ENCODE results near the gene OR4D5.
A peak's percentile ranks its signal among the peaks of the same experiment; 100 is the strongest.

Gene OR4D5

DNA sequence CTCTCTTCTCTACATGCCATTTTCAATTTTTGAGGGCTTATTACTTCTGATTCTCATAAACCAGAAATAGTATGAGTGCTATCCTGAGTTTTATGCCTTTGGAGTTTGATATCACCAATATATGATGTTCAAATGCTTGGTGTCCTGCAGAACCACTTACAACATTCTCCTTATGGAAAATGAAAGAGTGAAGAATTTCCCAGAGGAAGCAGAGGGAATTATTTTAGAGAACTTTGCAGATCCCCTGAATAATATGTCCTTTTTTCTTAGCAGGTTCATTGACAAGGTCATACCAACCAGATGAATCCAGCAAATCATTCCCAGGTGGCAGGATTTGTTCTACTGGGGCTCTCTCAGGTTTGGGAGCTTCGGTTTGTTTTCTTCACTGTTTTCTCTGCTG, at the start of gene OR4D5:
OR4D5 (plus strand) TSS at position 301 of the 400 bp plus-strand sequence; CDS start at position 301, 0 bp downstream.
- DNase-seq (ENCODE audit: low spot score) = no peak

DNA sequence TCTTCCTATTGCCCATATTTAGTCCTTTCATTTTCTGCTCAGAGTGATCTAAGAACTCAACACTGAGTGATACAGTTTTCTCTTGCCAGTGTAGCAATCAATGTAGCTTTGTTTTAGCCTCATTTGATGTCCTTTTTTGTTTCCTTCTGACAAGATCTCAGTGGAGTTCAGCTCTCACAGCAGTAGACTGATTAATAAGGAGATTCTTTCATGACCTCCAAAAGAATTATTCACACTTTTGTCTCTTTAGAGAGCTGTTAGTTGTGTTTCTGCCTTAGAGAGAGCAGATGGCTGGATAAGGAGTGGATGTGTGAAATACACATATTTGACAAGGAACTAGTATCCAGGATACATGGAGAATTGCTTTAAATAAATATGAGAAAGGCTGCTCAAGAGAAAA, 47.4 kb upstream of the OR4D5 start:
- no peak for DNase-seq (ENCODE audit: low spot score)

DNA sequence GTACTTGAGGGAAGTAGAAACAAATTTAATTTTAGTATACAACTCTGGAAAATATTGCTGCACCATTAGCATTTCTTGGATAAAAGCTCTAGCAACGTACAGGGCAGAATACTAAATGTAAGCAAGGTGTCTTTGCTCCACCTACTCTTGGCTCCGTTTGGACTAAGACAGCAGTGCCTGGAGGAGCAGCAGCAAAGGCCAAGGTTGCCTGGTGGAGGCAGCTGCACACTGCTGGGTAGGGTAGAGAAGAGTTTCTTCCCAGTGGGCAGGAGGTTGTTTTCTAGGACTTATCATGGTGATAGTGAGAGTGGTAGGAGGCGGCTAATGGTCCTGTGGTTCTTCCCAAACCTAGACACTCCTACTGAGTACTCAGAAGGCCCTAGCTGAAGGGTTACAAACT, 39.6 kb upstream of the OR4D5 start:
- DNase-seq (ENCODE audit: low spot score) = no peak

DNA sequence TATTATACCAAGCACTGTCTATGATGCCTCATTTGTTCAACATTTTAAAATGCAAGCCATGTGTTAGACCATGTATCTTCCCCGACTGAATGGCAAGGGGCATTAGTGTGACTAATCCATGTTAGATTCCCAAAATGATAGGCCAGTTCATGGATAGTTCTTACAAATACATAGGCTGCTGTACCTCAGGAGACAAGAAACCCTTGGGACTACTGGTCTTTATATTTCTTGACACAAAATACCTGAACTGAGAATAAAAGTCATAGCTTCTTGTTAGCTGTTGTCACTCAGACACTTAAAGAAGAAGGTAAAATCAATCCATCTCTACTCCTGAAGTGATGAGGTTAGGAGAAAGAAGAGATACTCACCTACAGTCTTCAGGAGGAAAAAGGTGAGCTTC, 37.5 kb upstream of the OR4D5 start, which contains the start of gene OR8D4:
OR8D4 (plus strand) TSS at position 301 of the 400 bp plus-strand sequence. CDS start 4,265 bp downstream, outside the sequence.
- no peak for DNase-seq (ENCODE audit: low spot score)

DNA sequence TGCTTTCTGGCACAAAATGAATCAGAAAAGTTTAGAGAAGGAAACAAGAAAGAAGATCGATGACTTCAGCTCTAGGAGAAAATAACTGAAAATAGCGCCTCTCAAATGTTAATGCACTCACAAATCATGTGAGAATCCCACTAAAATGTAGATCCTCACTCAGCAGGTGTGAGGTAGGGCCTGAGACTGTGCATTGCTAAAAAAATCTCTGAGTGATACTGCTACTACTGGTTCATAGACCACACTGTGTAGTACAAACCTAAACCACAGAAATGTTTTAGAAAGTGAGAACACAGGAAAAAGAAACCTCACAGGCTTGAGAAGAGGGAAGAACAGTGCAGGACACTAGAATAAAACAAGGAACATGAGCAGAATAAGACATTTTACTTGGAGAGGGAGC, 35.5 kb upstream of the OR4D5 start:
- DNase-seq (ENCODE audit: low spot score) = peak; percentile 11

DNA sequence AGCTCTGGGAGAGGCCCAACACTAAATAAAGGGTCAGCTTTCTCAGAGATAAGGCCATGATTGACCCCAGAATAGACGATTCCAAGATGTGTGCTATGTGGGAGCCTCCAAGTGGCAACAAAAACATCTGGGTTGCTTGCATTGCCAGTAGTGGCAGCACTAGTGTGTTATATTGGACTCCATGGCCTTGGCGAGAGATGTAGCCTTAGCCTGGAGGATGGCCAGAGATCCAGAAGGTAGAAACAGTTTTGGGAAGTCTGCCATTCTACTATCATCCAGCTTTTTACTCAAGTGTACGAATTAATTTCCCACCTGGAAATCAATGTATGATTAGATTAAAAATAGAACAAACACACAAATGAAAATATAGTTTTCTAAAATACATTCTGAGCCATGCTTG, 34.5 kb upstream of the OR4D5 start:
- DNase-seq (ENCODE audit: low spot score) = no peak

DNA sequence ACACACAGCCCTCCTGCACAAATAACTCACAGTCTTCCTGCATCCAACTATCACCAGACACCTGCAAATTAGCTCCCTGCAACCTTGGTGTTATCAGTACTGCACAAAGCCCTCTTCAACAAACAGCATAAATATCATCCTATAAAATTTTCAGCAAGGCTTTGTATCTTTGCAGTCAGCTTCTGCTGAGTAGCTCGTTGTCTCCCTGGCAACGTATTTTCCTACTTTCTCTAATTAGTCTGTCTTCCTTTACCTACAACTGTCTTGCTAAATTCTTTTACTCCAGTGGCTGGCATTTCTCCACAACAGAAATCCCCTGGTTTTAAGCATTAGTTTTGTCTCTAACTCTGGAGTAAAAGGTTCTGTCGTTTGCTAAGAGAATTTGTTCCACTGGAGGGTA, 33.6 kb upstream of the OR4D5 start:
- no peak for DNase-seq (ENCODE audit: low spot score)

DNA sequence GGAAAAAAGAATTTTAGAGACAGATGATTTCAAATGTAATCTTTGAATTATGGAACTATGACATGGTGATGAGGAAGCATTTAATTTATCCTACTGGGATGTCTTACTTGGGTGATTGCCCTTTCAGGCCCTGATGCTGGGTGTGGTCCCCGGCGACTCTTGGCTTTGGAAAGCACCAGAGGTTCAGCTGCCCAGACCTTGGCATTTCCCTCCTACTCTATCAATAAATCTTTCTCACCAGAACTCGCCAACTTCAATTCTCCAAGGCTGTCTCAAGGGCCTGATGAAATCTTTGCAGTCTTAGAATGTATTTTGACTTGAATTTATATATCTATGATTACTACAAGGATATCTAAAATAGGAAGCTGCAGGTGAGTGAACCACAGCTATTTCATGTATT, 18.5 kb upstream of the OR4D5 start:
- no peak for DNase-seq (ENCODE audit: low spot score)

DNA sequence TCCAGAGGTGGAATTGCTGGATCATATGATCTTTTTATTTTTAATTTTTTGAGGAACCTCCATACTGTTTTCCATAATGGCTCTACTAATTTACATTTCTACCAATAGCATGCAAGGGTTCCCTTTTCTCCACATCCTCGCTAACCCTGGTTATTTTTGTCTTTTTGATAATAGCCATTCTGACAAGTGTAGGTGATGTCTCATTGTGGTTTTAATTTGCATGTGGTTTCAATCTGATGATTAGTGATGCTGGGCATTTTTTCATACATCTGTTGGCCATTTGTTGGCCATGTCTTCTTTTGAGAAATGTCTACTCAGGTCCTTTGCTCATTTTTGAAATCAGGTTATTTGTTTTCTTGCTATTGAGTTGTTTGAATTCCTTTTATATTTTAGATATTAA, 15.4 kb upstream of the OR4D5 start:
- no peak for DNase-seq (ENCODE audit: low spot score)

DNA sequence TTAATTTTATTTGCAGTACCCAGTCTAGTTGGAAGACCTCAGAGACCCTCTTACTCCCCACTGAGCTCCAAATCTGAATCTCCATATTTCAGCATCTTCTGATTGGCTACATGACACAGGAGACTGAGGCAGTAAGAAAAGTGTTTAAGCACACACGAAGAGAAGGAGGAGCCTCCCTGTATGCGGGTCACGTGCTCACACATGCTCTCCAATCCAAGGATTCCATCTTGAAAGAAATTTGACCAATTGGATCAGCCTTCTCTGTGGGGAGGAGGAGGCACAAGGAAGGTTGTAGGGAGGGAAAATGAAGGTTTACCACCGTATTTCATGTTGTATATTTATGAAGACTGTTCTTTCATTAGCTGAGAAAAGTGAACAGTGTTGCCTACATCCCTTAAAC, 3.0 kb downstream of the OR4D5 start:
- no peak for DNase-seq (ENCODE audit: low spot score)

DNA sequence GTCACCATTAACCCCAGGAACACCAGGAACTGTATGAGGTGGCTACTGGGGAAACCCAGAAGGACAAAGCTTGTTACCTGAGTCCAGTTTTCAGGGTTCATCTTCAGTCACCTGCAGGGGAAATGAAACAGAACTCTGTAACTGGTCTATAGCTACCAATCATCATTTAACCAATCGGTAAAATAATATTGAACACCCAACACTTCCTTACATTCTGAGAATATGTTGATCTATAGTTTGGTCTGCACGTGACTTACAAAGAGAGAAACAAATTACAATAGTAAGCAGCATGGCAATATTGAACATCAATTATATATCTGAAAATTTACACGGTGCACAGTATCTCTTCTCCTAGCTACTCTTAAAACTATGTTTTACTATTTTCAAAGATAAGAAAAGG, 4.3 kb downstream of the OR4D5 start, which contains the start of gene OR6T1:
OR6T1 (minus strand) TSS at position 101 of the 400 bp plus-strand sequence; CDS start at position 101, 0 bp downstream.
- DNase-seq (ENCODE audit: low spot score) = no peak

DNA sequence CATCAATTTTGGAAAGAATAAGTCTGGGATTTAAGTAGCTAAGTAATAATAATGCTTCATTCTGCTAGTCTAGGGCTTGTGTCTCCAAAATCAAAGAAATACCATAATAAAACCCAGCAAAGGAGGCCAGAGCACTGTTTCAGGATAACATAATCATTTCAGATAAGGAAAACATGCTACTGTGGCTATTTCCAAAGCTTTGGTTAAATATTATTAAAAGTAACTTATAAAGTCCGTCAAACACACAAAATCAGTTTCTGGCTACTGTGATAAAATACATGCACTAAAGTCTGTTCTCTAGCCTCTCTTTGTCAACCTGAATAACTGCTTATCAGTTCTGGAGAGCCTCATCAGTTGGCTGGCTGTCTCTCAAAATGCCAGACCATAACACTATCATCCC, 5.7 kb downstream of the OR4D5 start:
- DNase-seq (ENCODE audit: low spot score) = no peak

DNA sequence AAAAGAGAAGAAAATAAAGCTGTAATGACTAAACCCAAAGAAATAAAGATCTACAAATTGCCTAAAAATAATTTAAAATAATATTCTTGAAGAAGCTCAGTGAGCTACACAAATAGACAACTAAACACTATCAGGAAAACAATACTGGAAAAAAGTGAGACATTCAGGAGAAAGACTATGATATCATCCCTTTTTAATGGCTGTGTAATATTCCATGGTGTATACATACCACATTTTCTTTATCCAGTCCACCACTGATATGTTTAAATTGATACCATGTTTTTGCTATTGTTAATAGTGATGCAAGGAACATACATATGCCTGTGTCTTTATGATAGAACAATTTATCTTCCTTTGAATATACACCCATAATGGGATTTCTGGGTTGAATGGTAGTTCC, 17.3 kb downstream of the OR4D5 start:
- no peak for DNase-seq (ENCODE audit: low spot score)

DNA sequence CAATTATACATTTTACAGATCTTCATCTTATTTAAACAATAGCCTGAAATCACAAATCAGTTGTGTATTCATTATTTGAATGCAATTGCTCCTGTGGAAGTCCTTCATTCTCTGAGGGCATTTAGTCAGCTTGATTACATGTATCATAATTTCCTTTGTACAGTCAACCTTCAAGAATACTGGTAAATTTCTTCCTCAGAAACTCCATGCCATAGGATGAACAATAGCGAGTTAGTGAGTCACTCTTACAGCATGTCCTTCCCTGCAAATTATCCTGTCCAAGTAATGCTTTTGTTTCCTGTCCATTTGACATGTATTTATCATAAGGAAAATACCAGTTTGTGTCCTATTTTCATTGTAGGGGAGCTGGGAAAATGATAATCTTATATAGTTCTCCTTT, 34.4 kb downstream of the OR4D5 start:
- DNase-seq (ENCODE audit: low spot score) = no peak

DNA sequence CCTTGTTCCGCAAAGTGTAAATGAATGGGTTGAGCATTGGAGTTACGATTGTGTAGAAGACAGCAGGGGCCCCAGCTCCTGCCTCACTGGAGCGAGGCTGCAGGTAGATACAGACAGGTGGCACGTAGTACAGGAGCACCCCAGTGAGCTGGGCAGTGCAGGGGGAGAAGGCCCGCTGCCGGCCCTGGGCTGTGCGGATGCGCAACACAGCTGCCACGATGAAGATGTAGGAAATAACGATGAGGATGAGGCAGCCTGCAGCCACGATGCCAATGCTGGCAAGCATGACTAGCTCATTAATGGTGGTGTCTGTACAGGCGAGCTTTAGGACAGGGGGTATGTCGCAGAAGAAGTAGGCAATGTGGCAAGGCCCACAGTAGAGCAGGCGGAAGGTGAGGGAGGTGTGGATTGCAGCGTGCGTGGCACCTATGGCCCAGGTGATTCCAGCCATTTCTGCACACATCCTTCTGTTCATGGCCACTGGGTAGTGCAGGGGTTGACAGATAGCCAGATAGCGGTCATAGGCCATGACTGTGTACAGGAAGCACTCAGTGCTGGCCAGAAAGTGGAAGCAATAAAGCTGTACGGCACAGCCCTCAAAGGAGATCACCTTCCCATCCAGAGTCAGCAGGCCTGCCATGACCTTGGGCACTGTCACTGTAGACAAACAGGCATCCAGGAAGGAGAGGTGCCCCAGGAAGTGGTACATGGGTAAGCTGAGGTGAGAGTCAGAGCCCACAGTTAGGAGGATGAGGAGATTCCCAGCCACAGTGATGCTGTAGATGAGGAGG, 37.5 kb downstream of the OR4D5 start:
- no peak for DNase-seq (ENCODE audit: low spot score)

DNA sequence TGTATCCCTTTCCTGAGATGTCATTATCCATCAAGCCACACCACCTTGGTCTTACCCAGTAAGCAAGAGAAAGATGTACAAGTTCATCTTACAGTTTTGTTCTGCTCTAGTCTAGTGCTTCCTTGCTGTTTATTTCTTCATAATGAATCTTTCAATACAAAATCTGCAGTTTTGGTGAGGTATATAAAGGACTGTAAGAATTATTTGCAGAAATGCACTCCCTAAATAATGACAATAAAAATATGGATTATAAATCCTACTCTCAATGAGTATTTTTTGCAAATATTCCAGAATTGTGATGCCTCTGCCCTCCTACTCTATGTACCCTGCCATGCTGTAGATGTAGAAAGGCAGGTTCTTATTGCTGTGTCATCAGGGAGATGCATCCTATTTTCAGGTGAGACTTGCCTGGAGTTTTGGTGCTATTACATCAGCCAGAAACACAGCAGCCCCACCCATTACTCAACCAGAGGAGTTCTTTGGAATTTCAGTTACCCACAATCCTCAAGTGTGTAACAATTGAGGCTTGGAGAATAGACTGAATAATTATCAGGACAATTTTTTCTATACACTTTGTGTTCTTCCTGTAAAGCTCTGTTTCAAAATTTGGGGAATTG, 38.4 kb downstream of the OR4D5 start, which contains the start of gene OR10S1:
OR10S1 (minus strand) TSS at position 51 of the 617 bp plus-strand sequence. CDS start 117 bp downstream, outside the sequence.
- DNase-seq (ENCODE audit: low spot score) = no peak

DNA sequence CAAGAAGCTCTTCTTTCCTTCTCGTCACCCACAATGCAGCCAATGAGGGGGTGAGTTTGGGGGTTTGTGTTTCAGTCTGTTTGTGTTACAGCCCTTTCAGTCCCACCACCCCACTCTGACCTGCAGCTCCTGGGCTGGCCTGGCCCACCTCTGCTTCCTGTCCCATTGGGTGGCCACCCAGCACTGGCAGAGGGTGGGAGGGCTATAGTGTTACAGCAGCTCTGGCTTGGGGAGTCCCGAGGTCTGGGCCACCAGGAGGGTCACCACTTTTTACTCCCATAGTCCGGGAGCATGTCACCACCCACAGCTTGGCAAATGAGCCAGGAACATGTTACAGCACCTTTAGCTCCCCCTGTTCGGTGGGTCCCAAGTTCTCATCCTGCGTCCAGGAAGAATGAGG, 39.9 kb downstream of the OR4D5 start:
- no peak for DNase-seq (ENCODE audit: low spot score)

Measured in activated CD4-positive, alpha-beta T cell treated with anti-CD3 and anti-CD28 coated beads, Interleukin-2, Interleukin-4, amounts not matched to agents 100 ng/mL and 50 ng/mL, durations not matched to agents 16 hours and 8 hours (primary cell).